GM12878 (cell line): ENCODE data around the gene ASIC1. TPM values are rescaled to one million over a fixed set of nuclear protein-coding genes. Genes with fewer than 3 reads are reported as not detected.

Source experiments
- ATAC-seq: fragments of 200-7000 bp; cut with Tn5 transposase; 3 replicates; pipeline ENCODE4 v1.9.1; 2020; ENCODE audit warnings: mild to moderate bottlenecking, moderate library complexity
- BruUV-seq: library from RNA; stranded (reverse); fragments of 400-500 nt; replicated peaks from 2 replicates; lab custom pipeline; 2021; lab: Mats Ljungman, UMichigan
- CTCF ChIA-PET: fragments of 300-600 bp; sonication (Branson Sonifier 250); formaldehyde crosslinking; extraction: SDS; loops from one replicate; lab custom pipeline; 2021; ENCODE audit warnings: inconsistent platforms; lab: Yijun Ruan, JAX
- POLR2A ChIA-PET: fragments of 350-600 bp; formaldehyde crosslinking; extraction: SDS; loops from one replicate; lab custom pipeline; 2021; ENCODE audit warnings: inconsistent platforms; lab: Charles Lee
- RAD21 ChIA-PET: fragments of 300-600 bp; sonication (Branson Sonifier 250); formaldehyde crosslinking; loops from one replicate; lab custom pipeline; 2023; ENCODE audit warnings: antibody characterized with exemption; ENCODE audit not compliant: unreplicated experiment; lab: Charles Lee
- SMC1A ChIA-PET: fragments of 300-600 bp; sonication (Branson Sonifier 250); formaldehyde crosslinking; loops from one replicate; lab custom pipeline; 2023; ENCODE audit not compliant: unreplicated experiment, uncharacterized antibody; lab: Charles Lee
- DNase-seq: peaks from one replicate; pipeline ENCODE4 v3.0.0-alpha.2; 2011; ENCODE audit warnings: low read depth, low spot score
- FAIRE-seq: peaks from 3 replicates; lab custom pipeline; 2011; peaks lifted over from hg19 to GRCh38; lab: Jason Lieb, UNC
- H2AFZ ChIP-seq: 2 replicates; pipeline ENCODE4 v1.6.0; 2011; ENCODE audit warnings: low read depth, low read length, control low read depth; ENCODE audit not compliant: control insufficient read depth
- H3K27ac ChIP-seq: 2 replicates; pipeline ENCODE4 v1.5.1; 2011; ENCODE audit warnings: control low read depth; ENCODE audit not compliant: control insufficient read depth, insufficient read depth
- H3K27me3 ChIP-seq, 2 experiments: replicated peaks in 1 of 2; 2 replicates each; pipeline versions ENCODE4 v1.6.0 to v1.6.1; 2011; ENCODE audit warnings: low read length in 1 of 2; ENCODE audit not compliant: control insufficient read depth in 2 of 2, insufficient read depth in 2 of 2
- H3K36me3 ChIP-seq, 2 experiments: 2 replicates each; pipeline ENCODE4 v1.5.1; 2011; ENCODE audit warnings: low read length in 1 of 2; ENCODE audit not compliant: control insufficient read depth in 2 of 2, insufficient read depth in 2 of 2
- H3K4me1 ChIP-seq: 2 replicates; pipeline ENCODE4 v1.6.1; 2011; ENCODE audit warnings: mild to moderate bottlenecking, low read length, moderate library complexity, mixed read lengths; ENCODE audit not compliant: control insufficient read depth, insufficient read depth
- H3K4me2 ChIP-seq: 2 replicates; pipeline ENCODE4 v1.6.0; 2011; ENCODE audit warnings: control low read depth; ENCODE audit not compliant: control insufficient read depth, insufficient read depth
- H3K4me3 ChIP-seq: fragments of 200-600 bp; sonication (generic); 2 replicates; pipeline ENCODE4 v1.5.1; 2016
- H3K79me2 ChIP-seq: 2 replicates; pipeline ENCODE4 v1.6.0; 2011; ENCODE audit warnings: low read length; ENCODE audit not compliant: control insufficient read depth, insufficient read depth
- H3K9ac ChIP-seq: 2 replicates; pipeline ENCODE4 v1.8.0; 2011; ENCODE audit warnings: low read length, control low read depth, mixed read lengths; ENCODE audit not compliant: control insufficient read depth, insufficient read depth
- H3K9me3 ChIP-seq: replicated peaks from 3 replicates; pipeline ENCODE4 v1.5.1; 2011; ENCODE audit warnings: mild to moderate bottlenecking, low read length; ENCODE audit not compliant: control insufficient read depth, insufficient read depth
- H4K20me1 ChIP-seq: 2 replicates; pipeline ENCODE4 v1.6.0; 2011; ENCODE audit not compliant: control insufficient read depth, insufficient read depth
- BHLHE40 ChIP-seq, 2 experiments: fragments of 450-650 bp in 1 of 2; IDR thresholded peaks; 2 replicates each; pipeline ENCODE4 v1.6.1; 2011 to 2017; ENCODE audit warnings: low read depth in 2 of 2, borderline replicate concordance in 1 of 2, improper control_type of control experiment in 1 of 2, low read length in 1 of 2, mild to moderate bottlenecking in 1 of 2
- CHD1 ChIP-seq: IDR thresholded peaks from 2 replicates; pipeline ENCODE4 v1.6.1; 2012; ENCODE audit warnings: low read depth, low read length, improper control_type of control experiment
- HDGF ChIP-seq: fragments of 450-650 bp; IDR thresholded peaks from 2 replicates; pipeline ENCODE4 v1.6.1; 2016; ENCODE audit warnings: antibody characterized with exemption
- NR2C2 ChIP-seq: IDR thresholded peaks from 2 replicates; pipeline ENCODE4 v1.6.1; 2011; ENCODE audit warnings: borderline replicate concordance, low read depth; ENCODE audit not compliant: control insufficient read depth, insufficient read length
- PAX5 ChIP-seq: IDR thresholded peaks from 2 replicates; pipeline ENCODE4 v1.6.1; 2011; ENCODE audit warnings: low read depth, low read length, borderline replicate concordance
- PRDM15 ChIP-seq: fragments of 450-650 bp; formaldehyde crosslinking; IDR thresholded peaks from 2 replicates; pipeline ENCODE4 v1.4.0; 2020; ENCODE audit warnings: mild to moderate bottlenecking, moderate library complexity
- RAD51 ChIP-seq: fragments of 450-650 bp; IDR thresholded peaks from 2 replicates; pipeline ENCODE4 v1.6.1; 2016; ENCODE audit warnings: moderate library complexity, mild to moderate bottlenecking, inconsistent platforms
- SIX5 ChIP-seq: IDR thresholded peaks from 2 replicates; pipeline ENCODE4 v1.6.1; 2011; ENCODE audit warnings: mild to moderate bottlenecking, low read depth, low read length, moderate library complexity; ENCODE audit not compliant: severe bottlenecking
- SMARCA5 ChIP-seq: fragments of 450-650 bp; IDR thresholded peaks from 2 replicates; pipeline ENCODE4 v1.6.1; 2017; ENCODE audit warnings: mild to moderate bottlenecking
- SREBF1 ChIP-seq: IDR thresholded peaks from 2 replicates; pipeline ENCODE4 v1.6.1; 2012; ENCODE audit warnings: mild to moderate bottlenecking, low read length
- ZBTB40 ChIP-seq: fragments of 450-650 bp; IDR thresholded peaks from 2 replicates; pipeline ENCODE4 v1.6.1; 2016; ENCODE audit warnings: mild to moderate bottlenecking, moderate library complexity, borderline replicate concordance
- WGBS: methylation state at CpG from one replicate; pipeline ENCODE4 v1.1.6; 2016; ENCODE audit warnings: low lambda C conversion rate; ENCODE audit not compliant: insufficient replicate concordance, insufficient coverage; ENCODE audit errors: missing lambda C conversion rate; 5-methylcytosine and 5-hydroxymethylcytosine counted together
- in situ Hi-C: fragments of 300-500 bp; cut with MboI; formaldehyde crosslinking; loops from 9 replicates; pipeline ENCODE4 v1.14.3; 2018; ENCODE audit warnings: mixed read lengths
- intact Hi-C: fragments of 100-400 bp; cut with micrococcal nuclease; formaldehyde crosslinking; loops from one replicate; pipeline ENCODE4 v1.14.2; 2022; ENCODE audit not compliant: unreplicated experiment
- polyA plus RNA-seq, 11 experiments: library from polyadenylated mRNA; depleted of rRNA in 4 of 11; unstranded in 6 of 11; stranded (reverse) in 5 of 11; fragments of >200 nt; fragmentation: Nextera tagmentation in 4 of 11; fragmentation: Illumina TruSeq in 1 of 11; extraction: Ambion mirVana in 4 of 11; extraction: Trizol in 1 of 11; gene quantifications; 1 replicate in 1 of 11; 2 replicates in 10 of 11; pipeline versions ENCODE4 v1.2.1 to v1.2.3, GENCODE V29; 2011 to 2016; ENCODE audit warnings: inconsistent platforms in 2 of 11, missing spikeins in 2 of 11, low read depth in 1 of 11
- total RNA-seq, 4 experiments: library from RNA; depleted of rRNA in 3 of 4; stranded (reverse); fragments of >200 nt in 3 of 4; fragmentation: Illumina TruSeq in 1 of 4; extraction: Trizol in 1 of 4; gene quantifications; 2 replicates each; pipeline versions ENCODE4 v1.2.1 to v1.2.3, GENCODE V29; 2013 to 2021

ASIC1 gene
- total and polyA plus RNA-seq, 10 of the 15 experiments (the other 5 are each of a cell fraction or from before 2014, with no cell fraction given), result 0.02 to 0.28 (median 0.21) TPM; not detected in 4

- no peak for TF ChIP-seq PRDM15 (CRISPR knock-in tag)
- peak; percentile 8 for TF ChIP-seq SIX5
- peak; percentile 82; the same call in 1 of the 2 replicates for TF ChIP-seq SMARCA5
- peak in 1 of 2 experiments; percentile 19; a peak in 1 of 4 replicates for TF ChIP-seq BHLHE40 (IDR thresholded peaks at IDR 0.05; ENCODE audit: borderline replicate concordance in 1 of 2, low read depth in 2 of 2, low read length in 1 of 2)
- TF ChIP-seq HDGF, result 0 out of 2 replicates have a peak, but pooled peaks have one; percentile 47
Observed at GRCh38 chr12:50074936-50075807, 17.8 kb downstream of the ASIC1 start (continued).

GRCh38 chr12:50075808-50076170 is 18.4 kb downstream of the ASIC1 start:
- H3K9ac ChIP-seq, result no peak overlapping the region
- DNase-seq, result no peak
- POLR2A ChIA-PET, result no interaction called here
- no peak overlapping the region for H3K4me2 ChIP-seq
- H3K4me1 ChIP-seq, result no peaks in the 10 kb centered on the region; the same call in 1 of the 2 replicates
- WGBS, result 100% methylated on average over 1 of the region's 1 CpG
- in situ Hi-C loops (no loop called here), intact Hi-C loops (loop anchor here (1.0 to 10.0 kb wide), 3 partner anchors 100 to 329 kb away; partner anchors contain the start of gene LARP4)
- RAD21 ChIA-PET, result interaction anchor here (1.3 to 2.9 kb wide), 5 partner anchors 9 to 238 kb away, joined by 3 to 10 read pairs (median 4); partner anchors contain the start of gene SMARCD1
- no peaks in the 10 kb centered on the region for H3K9me3 ChIP-seq
- H3K79me2 ChIP-seq, result no peaks in the 10 kb centered on the region
- no peak for ATAC-seq
- H3K27me3 ChIP-seq, result no peaks in the 10 kb centered on the region; a peak in 1 of 4 replicates
- H3K4me3 ChIP-seq, result no peak overlapping the region
- SMC1A ChIA-PET, result no interaction called here
- H4K20me1 ChIP-seq, result no peaks in the 10 kb centered on the region
- no peak for FAIRE-seq
- H3K27ac ChIP-seq, result no peak overlapping the region
- no peak overlapping the region for H2AFZ ChIP-seq
- CTCF ChIA-PET, result interaction anchor here (0.7 to 2.1 kb wide), 11 partner anchors 8 to 108 kb away, joined by 3 to 21 read pairs (median 4); partner anchors contain the start of gene SMARCD1
- BruUV-seq, result no TSS peak
- H3K36me3 ChIP-seq, result no peaks in the 10 kb centered on the region
- no peak for TF ChIP-seq ZBTB40
- no peak for TF ChIP-seq CHD1
- TF ChIP-seq SREBF1, result no peak
- TF ChIP-seq NR2C2, result no peak
- no peak for TF ChIP-seq RAD51
- no peak for TF ChIP-seq PAX5
